ENCODE data around the gene LARGE1.

Gene LARGE1

DNA sequence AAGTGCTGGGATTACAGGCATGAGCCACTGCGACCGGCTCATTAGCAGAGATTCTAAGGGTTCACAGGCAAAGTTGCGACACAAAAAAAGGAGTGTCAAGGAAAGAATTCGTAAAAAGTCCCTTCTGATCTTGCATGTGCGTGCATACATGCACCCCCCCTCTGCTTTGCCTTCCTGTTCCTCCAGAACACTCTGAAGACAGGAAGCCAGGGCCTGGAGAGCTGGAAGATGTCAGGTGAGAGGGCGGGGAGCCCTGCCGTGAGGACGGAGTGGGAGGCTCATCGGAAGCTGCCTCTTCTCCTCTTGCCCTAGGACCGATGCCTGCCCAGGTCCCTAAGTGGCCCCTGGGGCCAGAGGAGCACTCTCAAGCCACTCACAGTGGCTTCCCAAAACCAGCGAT, 89.1 kb downstream of the LARGE1 start:
- TF ChIP-seq, protein P1, sequence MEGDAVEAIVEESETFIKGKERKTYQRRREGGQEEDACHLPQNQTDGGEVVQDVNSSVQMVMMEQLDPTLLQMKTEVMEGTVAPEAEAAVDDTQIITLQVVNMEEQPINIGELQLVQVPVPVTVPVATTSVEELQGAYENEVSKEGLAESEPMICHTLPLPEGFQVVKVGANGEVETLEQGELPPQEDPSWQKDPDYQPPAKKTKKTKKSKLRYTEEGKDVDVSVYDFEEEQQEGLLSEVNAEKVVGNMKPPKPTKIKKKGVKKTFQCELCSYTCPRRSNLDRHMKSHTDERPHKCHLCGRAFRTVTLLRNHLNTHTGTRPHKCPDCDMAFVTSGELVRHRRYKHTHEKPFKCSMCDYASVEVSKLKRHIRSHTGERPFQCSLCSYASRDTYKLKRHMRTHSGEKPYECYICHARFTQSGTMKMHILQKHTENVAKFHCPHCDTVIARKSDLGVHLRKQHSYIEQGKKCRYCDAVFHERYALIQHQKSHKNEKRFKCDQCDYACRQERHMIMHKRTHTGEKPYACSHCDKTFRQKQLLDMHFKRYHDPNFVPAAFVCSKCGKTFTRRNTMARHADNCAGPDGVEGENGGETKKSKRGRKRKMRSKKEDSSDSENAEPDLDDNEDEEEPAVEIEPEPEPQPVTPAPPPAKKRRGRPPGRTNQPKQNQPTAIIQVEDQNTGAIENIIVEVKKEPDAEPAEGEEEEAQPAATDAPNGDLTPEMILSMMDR (IDR thresholded peaks at IDR 0.05; ENCODE audit: low read depth, low read length) = no peak
- Histone ChIP-seq H3K4me1 (no peaks in the 10 kb centered on the region), H3K4me3 (ENCODE audit: low read depth, low read length) (no peak overlapping the region), H3K36me3 (no peaks in the 10 kb centered on the region), H3K27me3 (no peaks in the 10 kb centered on the region), H3K9me3 (no peaks in the 10 kb centered on the region; the same call in 1 of the 2 replicates)
- no peak for DNase-seq

DNA sequence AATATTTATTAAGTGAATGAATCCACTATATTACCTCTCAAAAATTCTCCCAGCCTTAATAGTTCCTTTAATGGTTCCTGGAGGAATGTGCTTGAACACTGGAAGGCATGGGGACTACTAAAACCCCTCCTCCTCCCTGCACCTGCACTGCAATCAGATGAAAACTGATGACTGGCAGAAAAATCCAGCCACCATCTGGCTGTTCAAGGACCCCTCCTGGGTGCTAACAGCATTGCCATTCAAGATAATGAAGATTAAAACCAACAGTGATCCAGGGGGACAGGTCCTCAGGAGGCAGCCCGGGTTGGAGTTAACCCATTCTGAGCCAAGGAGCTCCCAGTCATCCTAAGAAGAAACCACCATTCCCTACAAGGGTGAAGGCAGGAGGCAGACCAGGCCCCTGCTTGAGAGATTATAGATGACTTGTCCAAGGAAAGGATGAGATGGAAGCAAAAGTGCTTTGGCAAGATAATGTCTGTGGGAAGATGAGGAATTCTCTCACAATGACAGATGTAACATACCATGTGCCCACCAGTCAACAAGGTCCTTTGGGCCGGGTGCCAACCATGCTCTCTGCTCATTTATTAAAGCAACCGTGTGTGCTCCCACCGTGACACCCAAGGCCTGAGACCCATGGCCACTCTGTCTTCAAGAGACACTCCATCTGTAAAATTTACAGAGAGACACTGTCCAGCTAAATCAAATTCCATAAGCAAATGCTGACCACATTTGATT, 90.6 kb downstream of the LARGE1 start:
- TF ChIP-seq, protein P1 (IDR thresholded peaks at IDR 0.05; ENCODE audit: low read depth, low read length) = no peak
- no peak overlapping the region for H3K4me3 ChIP-seq (ENCODE audit: low read depth, low read length)
- H3K27me3 ChIP-seq = no peaks in the 10 kb centered on the region
- no peak for DNase-seq
- H3K9me3 ChIP-seq = no peaks in the 10 kb centered on the region; the same call in 1 of the 2 replicates
- no peaks in the 10 kb centered on the region for H3K36me3 ChIP-seq
- H3K4me1 ChIP-seq = no peaks in the 10 kb centered on the region

DNA sequence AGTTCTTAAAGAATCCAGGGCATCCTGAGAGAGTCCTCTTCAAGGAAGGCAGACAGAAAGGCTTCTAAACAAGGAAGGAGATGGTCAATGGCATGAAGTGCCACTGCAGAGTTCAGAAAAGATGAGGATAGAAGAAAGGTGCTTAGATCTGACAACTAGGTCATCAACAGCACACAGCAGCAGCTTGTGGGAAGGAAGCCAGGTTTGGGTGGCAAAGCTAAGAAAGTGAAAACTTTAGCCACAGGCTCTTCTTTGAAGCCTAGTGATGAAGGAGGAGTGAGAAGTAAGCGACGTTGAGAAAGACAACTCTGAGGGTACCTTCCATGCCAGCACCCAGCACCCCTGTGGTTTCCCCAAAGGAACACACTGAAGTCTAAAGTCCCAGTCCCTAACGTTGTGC, 92.0 kb downstream of the LARGE1 start:
- TF ChIP-seq, protein P1 (IDR thresholded peaks at IDR 0.05; ENCODE audit: low read depth, low read length) = no peak
- no peaks in the 10 kb centered on the region for H3K4me1 ChIP-seq
- no peaks in the 10 kb centered on the region for H3K27me3 ChIP-seq
- no peak for DNase-seq
- no peaks in the 10 kb centered on the region for H3K36me3 ChIP-seq
- H3K9me3 ChIP-seq = no peaks in the 10 kb centered on the region; the same call in 1 of the 2 replicates
- no peak overlapping the region for H3K4me3 ChIP-seq (ENCODE audit: low read depth, low read length)

DNA sequence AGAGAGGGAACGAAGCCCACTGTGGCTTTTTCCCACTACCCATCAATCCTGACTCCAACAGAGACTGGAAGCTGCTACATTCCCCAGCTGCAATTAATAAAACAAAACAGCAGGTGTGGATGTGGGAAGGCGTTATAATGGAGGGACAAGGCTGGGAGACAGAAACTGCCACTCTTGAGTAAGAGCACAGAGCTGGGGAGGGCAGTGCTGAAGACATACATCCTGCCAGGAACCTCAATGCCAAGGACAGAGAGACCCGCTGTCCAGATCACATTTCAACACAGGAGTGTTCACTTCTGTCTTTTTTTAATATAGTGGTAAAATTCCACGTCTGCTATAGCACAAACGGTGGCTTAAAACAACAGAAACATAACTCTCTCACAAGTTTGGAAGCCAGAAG, 94.5 kb downstream of the LARGE1 start:
- no peaks in the 10 kb centered on the region; the same call in 1 of the 2 replicates for H3K9me3 ChIP-seq
- no peak overlapping the region for H3K4me3 ChIP-seq (ENCODE audit: low read depth, low read length)
- DNase-seq = no peak
- H3K4me1 ChIP-seq = no peaks in the 10 kb centered on the region
- H3K27me3 ChIP-seq = no peaks in the 10 kb centered on the region
- TF ChIP-seq, protein P1 (IDR thresholded peaks at IDR 0.05; ENCODE audit: low read depth, low read length) = no peak
- H3K36me3 ChIP-seq = no peaks in the 10 kb centered on the region

DNA sequence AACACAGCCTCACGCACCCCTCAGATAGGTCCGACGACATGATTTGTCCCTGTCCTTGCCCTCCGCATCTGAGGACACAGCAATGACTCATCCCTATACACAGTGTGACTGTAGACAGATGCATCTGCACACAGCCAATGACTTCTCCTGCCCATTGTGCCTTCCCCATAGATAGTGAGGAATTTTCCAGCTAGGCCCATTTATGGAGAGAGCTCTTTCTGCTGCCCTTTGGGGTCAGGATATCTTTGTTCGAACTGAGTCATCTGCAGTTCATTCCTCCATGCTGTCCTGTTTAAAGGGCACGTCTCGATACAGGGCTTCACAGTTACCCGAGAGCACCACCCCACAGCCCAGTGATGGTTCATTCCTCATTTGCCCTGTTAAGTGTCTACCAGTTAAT, 96.7 kb downstream of the LARGE1 start:
- Histone ChIP-seq H3K4me1 (no peaks in the 10 kb centered on the region), H3K9me3 (no peaks in the 10 kb centered on the region; the same call in 1 of the 2 replicates), H3K4me3 (ENCODE audit: low read depth, low read length) (no peak overlapping the region), H3K36me3 (no peaks in the 10 kb centered on the region), H3K27me3 (no peaks in the 10 kb centered on the region)
- TF ChIP-seq, protein P1 (IDR thresholded peaks at IDR 0.05; ENCODE audit: low read depth, low read length) = no peak
- DNase-seq = no peak

DNA sequence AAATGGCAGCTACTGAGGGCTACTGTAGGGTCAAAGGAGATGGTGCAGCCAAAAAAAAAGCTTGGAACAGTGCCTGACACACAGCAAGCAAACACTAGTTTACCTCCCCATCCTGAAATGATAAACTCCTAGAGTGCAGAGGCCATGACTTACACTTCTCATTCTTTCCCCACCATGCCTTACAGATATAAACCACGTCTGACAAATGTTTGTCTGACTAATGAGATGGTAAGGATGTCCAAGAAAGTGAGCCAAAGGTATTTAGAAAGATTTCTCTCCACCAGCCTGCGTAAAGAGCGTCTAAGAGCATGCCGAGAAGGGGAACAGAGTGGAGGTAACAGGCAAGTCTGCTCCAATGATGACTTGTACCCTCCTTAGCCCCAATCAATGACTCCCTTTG, 99.0 kb downstream of the LARGE1 start:
- Histone ChIP-seq H3K4me1 (no peaks in the 10 kb centered on the region), H3K9me3 (no peaks in the 10 kb centered on the region; the same call in 1 of the 2 replicates), H3K36me3 (no peaks in the 10 kb centered on the region), H3K27me3 (no peaks in the 10 kb centered on the region), H3K4me3 (ENCODE audit: low read depth, low read length) (no peak overlapping the region)
- no peak for DNase-seq
- TF ChIP-seq, protein P1 (IDR thresholded peaks at IDR 0.05; ENCODE audit: low read depth, low read length) = no peak

Data from BE2C (cell line).